Coronary artery (tissue), 2 donors: ENCODE results near the gene RAD51B.

Source experiments
- DNase-seq: peaks from one replicate; pipeline ENCODE4 v3.0.0-alpha.2; 2017; ENCODE audit warnings: low spot score
- H3K27ac ChIP-seq, 2 donors: fragments of 200-600 bp; sonication (generic); one replicate each; pipeline ENCODE4 v1.5.1; 2016 to 2019
- H3K4me3 ChIP-seq: fragments of 200-600 bp; sonication (generic); 2 replicates; pipeline ENCODE4 v1.5.1; 2016; ENCODE audit warnings: mild to moderate bottlenecking, moderate library complexity
- TF ChIP-seq, protein P1 (sequence below): fragments of 200-600 bp; sonication (generic); IDR thresholded peaks from one replicate; pipeline ENCODE4 v1.5.1; 2019; ENCODE audit warnings: antibody characterized with exemption

Gene RAD51B

DNA sequence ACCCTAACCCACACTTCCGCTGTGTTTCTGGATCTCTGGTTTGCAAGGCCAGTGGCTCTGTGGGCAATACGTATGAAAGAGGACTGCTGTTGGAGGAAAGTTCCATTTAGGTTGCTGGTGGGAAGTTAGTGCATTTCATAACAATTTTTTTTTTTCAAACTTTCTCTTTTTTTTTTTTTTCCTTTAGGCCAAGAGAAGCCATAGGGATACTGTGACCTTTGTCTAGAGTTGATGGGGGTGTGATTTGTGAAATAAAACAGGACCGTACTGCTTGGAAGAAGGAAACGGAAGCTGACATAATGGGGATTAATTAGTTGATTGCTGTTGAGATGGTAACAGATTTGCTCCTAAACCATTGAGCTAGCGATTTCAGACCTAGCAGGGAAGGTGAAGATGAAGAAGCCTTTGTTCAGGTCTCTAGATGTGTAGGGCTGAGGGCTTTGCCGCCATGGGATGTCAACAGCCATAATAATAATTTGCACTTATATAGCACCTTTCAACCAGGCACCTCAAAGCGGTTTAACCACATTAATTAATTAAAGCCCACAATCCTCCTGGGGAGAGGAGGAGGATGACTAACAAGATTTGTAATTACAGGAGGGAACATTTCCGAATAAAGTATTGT lies 658.0 kb downstream of the RAD51B start:
- Histone ChIP-seq H3K4me3 (no peak overlapping the region), H3K27ac (peak overlapping the region; percentile 47 to 58)
- no peak for DNase-seq
- TF ChIP-seq, protein P1, sequence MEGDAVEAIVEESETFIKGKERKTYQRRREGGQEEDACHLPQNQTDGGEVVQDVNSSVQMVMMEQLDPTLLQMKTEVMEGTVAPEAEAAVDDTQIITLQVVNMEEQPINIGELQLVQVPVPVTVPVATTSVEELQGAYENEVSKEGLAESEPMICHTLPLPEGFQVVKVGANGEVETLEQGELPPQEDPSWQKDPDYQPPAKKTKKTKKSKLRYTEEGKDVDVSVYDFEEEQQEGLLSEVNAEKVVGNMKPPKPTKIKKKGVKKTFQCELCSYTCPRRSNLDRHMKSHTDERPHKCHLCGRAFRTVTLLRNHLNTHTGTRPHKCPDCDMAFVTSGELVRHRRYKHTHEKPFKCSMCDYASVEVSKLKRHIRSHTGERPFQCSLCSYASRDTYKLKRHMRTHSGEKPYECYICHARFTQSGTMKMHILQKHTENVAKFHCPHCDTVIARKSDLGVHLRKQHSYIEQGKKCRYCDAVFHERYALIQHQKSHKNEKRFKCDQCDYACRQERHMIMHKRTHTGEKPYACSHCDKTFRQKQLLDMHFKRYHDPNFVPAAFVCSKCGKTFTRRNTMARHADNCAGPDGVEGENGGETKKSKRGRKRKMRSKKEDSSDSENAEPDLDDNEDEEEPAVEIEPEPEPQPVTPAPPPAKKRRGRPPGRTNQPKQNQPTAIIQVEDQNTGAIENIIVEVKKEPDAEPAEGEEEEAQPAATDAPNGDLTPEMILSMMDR = no peak

DNA sequence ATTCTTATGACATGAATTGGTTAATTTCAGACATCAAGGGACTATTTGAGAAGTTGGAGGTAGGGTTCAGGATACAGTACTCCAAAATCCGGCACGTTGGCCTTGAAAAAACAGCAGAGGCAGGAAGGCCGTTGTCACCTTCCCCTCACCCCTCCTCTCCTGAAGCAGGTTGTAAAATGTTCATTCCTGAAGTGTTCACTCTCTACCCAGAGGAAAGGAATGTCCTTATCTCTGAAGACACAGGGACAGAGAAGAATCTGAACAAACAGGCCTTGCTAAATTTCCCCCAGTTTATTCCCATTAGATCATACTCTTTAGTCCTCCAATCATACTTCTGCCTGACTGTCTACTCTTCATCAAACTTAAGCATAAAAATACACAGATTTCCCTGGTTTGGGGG lies 659.7 kb downstream of the RAD51B start:
- Histone ChIP-seq H3K27ac (no peak overlapping the region), H3K4me3 (no peak overlapping the region)
- TF ChIP-seq, protein P1 = no peak
- DNase-seq = no peak

DNA sequence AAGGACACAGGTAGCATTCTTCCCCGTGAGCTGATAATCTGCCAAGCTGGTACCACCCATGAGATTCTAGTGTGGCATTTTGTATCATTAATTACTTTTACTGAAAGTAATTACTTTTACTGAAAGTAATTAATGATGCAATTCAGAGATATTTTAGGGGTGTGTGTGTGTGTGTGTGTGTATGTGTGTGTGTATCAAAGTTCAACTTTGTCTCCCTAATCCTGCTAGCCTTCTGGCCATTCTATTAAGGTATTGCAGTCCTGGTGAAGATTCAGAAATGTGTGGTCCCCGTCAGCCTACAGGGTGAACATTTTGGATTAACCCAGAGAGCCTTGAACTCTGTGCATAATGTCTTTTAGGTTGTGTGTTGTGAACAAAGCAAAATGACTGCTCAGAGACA lies 662.4 kb downstream of the RAD51B start:
- no peak overlapping the region for H3K27ac ChIP-seq
- TF ChIP-seq, protein P1 = no peak

DNA sequence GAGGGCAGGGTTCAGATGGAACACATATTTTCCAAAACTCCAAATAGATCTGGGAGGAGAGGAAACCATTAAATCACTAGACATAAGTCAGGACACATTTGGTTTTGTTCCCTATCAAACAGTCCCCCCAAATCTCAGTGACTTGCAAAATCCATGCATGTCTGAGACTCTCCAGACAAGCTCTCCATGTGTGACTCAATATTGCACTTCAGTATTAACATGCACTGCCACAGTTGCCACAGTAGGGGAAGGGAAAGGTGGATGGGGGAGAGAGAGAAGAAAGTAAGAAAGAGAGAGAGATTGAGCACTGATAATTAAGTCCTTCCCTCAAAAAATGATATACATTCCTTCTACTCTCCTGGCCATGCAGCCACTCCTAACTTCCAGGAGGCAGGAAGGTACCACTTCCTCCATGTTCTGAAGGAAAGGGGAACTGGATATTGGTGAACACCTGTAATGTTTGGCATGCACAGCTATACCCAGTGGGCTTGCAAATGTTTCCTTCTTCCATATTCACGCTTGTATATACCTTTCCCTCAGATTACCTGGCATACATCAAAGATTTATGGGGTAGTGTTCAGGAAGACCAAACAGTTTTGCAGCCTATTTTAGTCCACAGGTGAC lies 663.3 kb downstream of the RAD51B start:
- Histone ChIP-seq H3K4me3 (no peak overlapping the region), H3K27ac (no peak overlapping the region)
- DNase-seq = no peak
- TF ChIP-seq, protein P1 = no peak

More for the DNA sequence above, 662.4 kb downstream of the RAD51B start:
- no peak overlapping the region for H3K4me3 ChIP-seq
- DNase-seq = no peak

DNA sequence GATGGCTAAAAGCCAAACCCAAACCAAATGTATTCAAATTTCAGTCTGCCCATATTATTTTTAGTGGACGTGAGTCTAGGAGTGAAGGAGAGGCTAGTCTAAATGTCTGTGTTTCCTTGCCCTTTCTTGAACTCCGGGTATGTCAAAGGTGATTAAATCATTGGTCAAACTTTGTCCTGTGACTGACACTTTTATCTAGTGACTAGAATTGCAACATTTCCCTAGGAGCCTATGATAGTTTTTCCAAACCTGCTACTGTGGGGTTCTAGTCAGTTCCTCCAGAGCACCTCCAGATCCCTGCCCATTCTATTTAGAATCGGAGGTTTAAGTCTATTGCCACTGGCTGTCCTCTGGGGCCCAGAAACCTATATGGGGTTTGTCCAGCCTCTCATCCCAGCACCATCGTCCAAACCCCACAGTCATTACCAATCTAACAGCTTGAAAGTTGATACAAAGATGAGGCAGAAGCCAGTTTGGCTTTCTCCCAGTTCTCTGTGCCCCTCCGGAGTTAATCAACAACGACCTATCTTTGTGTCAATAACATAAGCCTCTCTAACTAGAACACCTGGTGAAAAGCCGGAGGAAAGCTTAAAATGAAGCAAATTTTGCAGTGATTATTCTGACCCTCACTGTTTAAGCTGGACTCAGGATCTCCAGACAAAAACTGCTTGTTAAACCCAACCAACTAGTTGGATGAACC lies 666.6 kb downstream of the RAD51B start:
- Histone ChIP-seq H3K4me3 (no peak overlapping the region), H3K27ac (no peak overlapping the region)
- DNase-seq = no peak
- TF ChIP-seq, protein P1 = no peak

DNA sequence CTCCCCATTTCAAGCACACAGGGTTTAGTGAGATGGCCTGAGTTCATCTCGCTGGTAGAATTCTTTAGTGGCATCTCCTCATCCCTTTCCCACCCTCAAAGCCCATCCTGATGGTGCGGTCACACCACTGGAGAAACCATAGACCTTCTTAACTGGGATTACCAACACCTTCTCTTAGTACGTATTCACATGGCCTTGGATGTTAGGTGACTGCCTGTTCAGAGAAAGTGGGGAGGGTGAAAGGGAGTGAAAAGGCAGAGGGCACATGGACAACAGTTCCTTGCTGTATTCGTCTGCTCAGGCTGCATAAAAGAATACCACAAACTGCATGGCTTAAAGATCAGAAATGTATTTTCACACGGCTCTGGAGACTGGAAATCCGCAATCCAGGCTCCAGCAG lies 667.2 kb downstream of the RAD51B start:
- no peak overlapping the region for H3K27ac ChIP-seq
- no peak overlapping the region for H3K4me3 ChIP-seq
- TF ChIP-seq, protein P1 = no peak
- DNase-seq = no peak
